AG04450 (cell line): Measurements from ENCODE around the gene GJA10. TPM values are rescaled to one million over a fixed set of nuclear protein-coding genes. Genes with fewer than 3 reads are reported as not detected.
"Not testable (repeated sequence)": the region's sequence is repeated elsewhere in the genome, so short reads cannot be mapped to it uniquely, and the experiment has no call there.

Experiments used
- CTCF ChIA-PET: fragments of 300-600, 350-600 bp; formaldehyde crosslinking; extraction: SDS; loops from one replicate; lab custom pipeline; 2022; ENCODE audit warnings: antibody characterized with exemption, inconsistent platforms; lab: Charles Lee
- POLR2A ChIA-PET: fragments of 350-600 bp; formaldehyde crosslinking; extraction: SDS; loops from one replicate; lab custom pipeline; 2021; ENCODE audit warnings: antibody characterized with exemption, inconsistent platforms; lab: Yijun Ruan, JAX
- DNase-seq: peaks from one replicate; pipeline ENCODE4 v3.0.0-alpha.2; 2011; ENCODE audit warnings: low read depth, low spot score
- H3K27ac ChIP-seq: one replicate; pipeline ENCODE4 v1.5.1; 2012; ENCODE audit warnings: low read depth, low read length, control low read depth
- H3K27me3 ChIP-seq: one replicate; pipeline ENCODE4 v1.6.0; 2012; ENCODE audit warnings: low read length; ENCODE audit not compliant: control insufficient read depth, insufficient read depth
- H3K4me3 ChIP-seq: 2 replicates; pipeline ENCODE4 v1.5.1; 2011; ENCODE audit warnings: mild to moderate bottlenecking, low read depth, low read length, control low read depth
- H3K9me3 ChIP-seq: 2 replicates; pipeline ENCODE4 v1.5.1; 2012; ENCODE audit warnings: low read length; ENCODE audit not compliant: control insufficient read depth, insufficient read depth
- polyA plus RNA-seq: library from polyadenylated mRNA; depleted of rRNA; stranded (reverse); fragments of >200 nt; gene quantifications from 2 replicates; pipeline ENCODE4 v1.2.3, GENCODE V29; 2011
- TF ChIP-seq, protein P1 (sequence below): IDR thresholded peaks from 2 replicates; pipeline ENCODE4 v1.5.1; 2011; ENCODE audit warnings: low read depth, low read length, control low read depth, inconsistent platforms

The GJA10 gene
- polyA plus RNA-seq, 1 experiment = not detected

GRCh38 chr6:89886378-89887120 lies 7.7 kb upstream of the GJA10 start:
- H3K4me3 ChIP-seq = no peak overlapping the region
- POLR2A ChIA-PET = no interaction called here
- DNase-seq = no peak
- CTCF ChIA-PET = interaction anchor here (0.6 kb wide), 1 partner anchor 517 kb away, joined by 3 read pairs; no protein-coding TSS in a partner anchor
- H3K27me3 ChIP-seq = peaks cover 11% of the 10 kb centered on the region
- H3K27ac ChIP-seq = no peak overlapping the region
- peaks cover 16% of the 10 kb centered on the region; the same call in 1 of the 2 replicates for H3K9me3 ChIP-seq
- TF ChIP-seq, protein P1, sequence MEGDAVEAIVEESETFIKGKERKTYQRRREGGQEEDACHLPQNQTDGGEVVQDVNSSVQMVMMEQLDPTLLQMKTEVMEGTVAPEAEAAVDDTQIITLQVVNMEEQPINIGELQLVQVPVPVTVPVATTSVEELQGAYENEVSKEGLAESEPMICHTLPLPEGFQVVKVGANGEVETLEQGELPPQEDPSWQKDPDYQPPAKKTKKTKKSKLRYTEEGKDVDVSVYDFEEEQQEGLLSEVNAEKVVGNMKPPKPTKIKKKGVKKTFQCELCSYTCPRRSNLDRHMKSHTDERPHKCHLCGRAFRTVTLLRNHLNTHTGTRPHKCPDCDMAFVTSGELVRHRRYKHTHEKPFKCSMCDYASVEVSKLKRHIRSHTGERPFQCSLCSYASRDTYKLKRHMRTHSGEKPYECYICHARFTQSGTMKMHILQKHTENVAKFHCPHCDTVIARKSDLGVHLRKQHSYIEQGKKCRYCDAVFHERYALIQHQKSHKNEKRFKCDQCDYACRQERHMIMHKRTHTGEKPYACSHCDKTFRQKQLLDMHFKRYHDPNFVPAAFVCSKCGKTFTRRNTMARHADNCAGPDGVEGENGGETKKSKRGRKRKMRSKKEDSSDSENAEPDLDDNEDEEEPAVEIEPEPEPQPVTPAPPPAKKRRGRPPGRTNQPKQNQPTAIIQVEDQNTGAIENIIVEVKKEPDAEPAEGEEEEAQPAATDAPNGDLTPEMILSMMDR = no peak

DNA sequence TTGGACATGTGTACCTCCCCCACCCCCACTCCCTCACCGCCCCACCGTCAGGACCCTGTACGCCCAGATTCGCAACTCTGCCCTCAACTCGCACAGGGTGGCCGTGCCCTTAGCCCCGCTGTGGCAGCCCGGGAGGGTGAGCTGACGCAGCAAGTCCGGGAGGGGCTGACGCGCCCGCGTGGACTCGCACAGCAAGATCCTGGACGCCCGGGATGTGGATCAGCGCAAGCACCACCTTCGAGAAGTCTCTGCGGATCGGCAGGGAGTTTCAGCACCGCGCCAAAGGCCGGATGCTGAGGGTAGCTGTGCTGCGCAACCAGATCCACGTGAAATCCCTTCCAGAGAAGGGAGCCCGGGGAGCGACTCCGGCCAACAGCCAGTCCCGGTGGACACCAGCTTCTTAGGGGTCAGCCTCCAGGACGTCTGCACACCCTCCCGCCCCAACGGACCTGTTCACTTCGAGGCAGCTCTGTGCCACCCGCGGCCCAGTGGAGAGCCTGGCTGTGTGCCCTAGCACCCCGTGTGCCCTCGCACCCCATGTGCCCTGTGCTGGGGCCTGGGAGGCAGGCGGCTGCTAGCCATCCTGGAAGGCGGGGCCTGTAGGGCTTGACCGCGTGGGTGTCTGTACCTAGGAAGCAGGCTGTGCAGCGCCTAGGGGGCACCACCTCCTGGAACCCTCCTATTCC lies 6.7 kb upstream of the GJA10 start:
- Histone ChIP-seq H3K9me3 (peaks cover 16% of the 10 kb centered on the region; the same call in 1 of the 2 replicates), H3K27ac (no peak overlapping the region), H3K4me3 (no peak overlapping the region), H3K27me3 (peaks cover 14% of the 10 kb centered on the region)
- CTCF ChIA-PET = no interaction called here
- POLR2A ChIA-PET = no interaction called here
- TF ChIP-seq, protein P1 = no peak
- no peak for DNase-seq

- H3K27me3 ChIP-seq = peaks cover 14% of the 10 kb centered on the region
- H3K9me3 ChIP-seq = peaks cover 16% of the 10 kb centered on the region; the same call in 1 of the 2 replicates
- H3K27ac ChIP-seq = no peak overlapping the region
- no peak for DNase-seq
- CTCF ChIA-PET = interaction anchor here (1.1 kb wide), 1 partner anchor 505 kb away, joined by 3 read pairs; no protein-coding TSS in a partner anchor
- TF ChIP-seq, protein P1 = no peak
- H3K4me3 ChIP-seq = no peak overlapping the region
- POLR2A ChIA-PET = no interaction called here
Observed at GRCh38 chr6:89888138-89888514, 6.1 kb upstream of the GJA10 start.

GRCh38 chr6:89888871-89889270 lies 5.4 kb upstream of the GJA10 start:
- Histone ChIP-seq H3K27me3 (peaks cover 14% of the 10 kb centered on the region), H3K27ac (no peak overlapping the region), H3K4me3 (no peak overlapping the region), H3K9me3 (peaks cover 16% of the 10 kb centered on the region; the same call in 1 of the 2 replicates)
- ChIA-PET CTCF (interaction anchor here (1.1 kb wide), 1 partner anchor 505 kb away, joined by 3 read pairs; no protein-coding TSS in a partner anchor), POLR2A (no interaction called here)
- TF ChIP-seq, protein P1 = no peak
- DNase-seq = no peak

DNA sequence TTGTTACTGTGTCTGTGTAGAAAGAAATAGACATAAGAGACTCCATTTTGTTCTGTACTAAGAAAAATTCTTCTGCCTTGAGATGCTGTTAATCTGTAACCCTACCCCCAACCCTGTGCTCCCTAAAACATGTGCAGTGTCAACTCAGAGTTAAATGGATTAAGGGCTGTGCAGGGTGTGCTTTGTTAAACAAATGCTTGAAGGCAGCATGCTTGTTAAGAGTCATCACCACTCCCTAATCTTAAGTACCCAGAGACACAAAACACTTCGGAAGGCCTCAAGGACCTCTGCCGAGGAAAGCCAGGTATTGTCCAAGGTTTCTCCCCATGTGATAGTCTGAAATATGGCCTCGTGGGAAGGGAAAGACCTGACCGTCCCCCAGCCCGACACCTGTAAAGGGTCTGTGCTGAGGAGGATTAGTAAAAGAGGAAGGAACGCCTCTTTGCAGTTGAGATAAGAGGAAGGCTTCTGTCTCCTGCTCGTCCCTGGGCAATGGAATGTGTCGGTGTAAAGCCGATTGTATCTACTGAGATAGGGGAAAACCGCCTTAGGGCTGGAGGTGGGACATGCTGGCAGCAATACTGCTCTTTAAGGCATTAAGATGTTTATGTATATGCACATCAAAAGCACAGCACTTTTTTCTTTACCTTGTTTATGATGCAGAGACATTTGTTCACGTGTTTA lies 3.3 kb upstream of the GJA10 start:
- CTCF ChIA-PET = interaction anchor here (0.6 kb wide), 1 partner anchor 19 kb away, joined by 5 read pairs; no protein-coding TSS in a partner anchor
- POLR2A ChIA-PET, H3K27ac ChIP-seq, DNase-seq, H3K4me3 ChIP-seq: not testable (repeated sequence)
- peaks cover 14% of the 10 kb centered on the region for H3K27me3 ChIP-seq
- peaks cover 16% of the 10 kb centered on the region; the same call in 1 of the 2 replicates for H3K9me3 ChIP-seq

DNA sequence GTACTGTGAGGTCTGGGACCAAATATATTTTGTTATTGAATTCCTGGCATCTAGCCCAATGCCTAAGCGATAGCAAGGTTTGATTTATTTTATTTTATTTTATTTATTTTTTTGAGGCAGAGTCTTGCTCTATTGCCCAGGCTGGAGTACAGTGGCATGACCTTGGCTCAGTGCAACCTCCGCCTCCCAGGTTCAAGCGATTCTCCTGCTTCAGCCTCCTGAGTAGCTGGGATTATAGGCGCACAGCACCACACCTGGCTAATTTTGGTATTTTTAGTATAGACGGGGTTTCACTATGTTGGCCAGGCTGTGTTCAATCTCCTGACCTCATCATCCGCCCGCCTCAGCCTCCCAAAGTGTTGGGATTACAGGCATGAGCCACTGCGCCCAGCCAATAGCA lies 1.7 kb upstream of the GJA10 start:
- CTCF ChIA-PET, POLR2A ChIA-PET: not testable (repeated sequence)

More for the DNA sequence above, 1.7 kb upstream of the GJA10 start:
- H3K27ac ChIP-seq, H3K27me3 ChIP-seq, DNase-seq, H3K9me3 ChIP-seq, H3K4me3 ChIP-seq: not testable (repeated sequence)
